SK-N-SH treated with all-trans-retinoic acid at 6 μM for 48 hours (cell line): ENCODE measurements around the gene PPCS.

ENCODE experiments used
- ATAC-seq: fragments of 200-7000 bp; cut with Tn5 transposase; 3 replicates; pipeline ENCODE4 v1.9.1; 2020; ENCODE audit warnings: mild to moderate bottlenecking, moderate library complexity
- ARNTL ChIP-seq: fragments of 450-650 bp; formaldehyde crosslinking; IDR thresholded peaks from 2 replicates; pipeline ENCODE4 v1.5.0; 2020; ENCODE audit warnings: low read depth, mild to moderate bottlenecking, moderate library complexity, borderline replicate concordance
- BACH2 ChIP-seq: fragments of 250-450 bp; sonication (Bioruptor Pico); IDR thresholded peaks from 2 replicates; pipeline ENCODE4 v1.9.0; 2021; ENCODE audit warnings: mild to moderate bottlenecking, borderline replicate concordance
- CSDC2 ChIP-seq: fragments of 250-450 bp; sonication (Bioruptor Pico); IDR thresholded peaks from 2 replicates; pipeline ENCODE4 v1.5.0; 2020; ENCODE audit warnings: mild to moderate bottlenecking, moderate library complexity
- ESRRG ChIP-seq: fragments of 250-450 bp; sonication (Bioruptor Pico); IDR thresholded peaks from 2 replicates; pipeline ENCODE4 v1.6.1; 2021; ENCODE audit warnings: mild to moderate bottlenecking
- GLIS3 ChIP-seq: fragments of 250-450 bp; sonication (Bioruptor Pico); IDR thresholded peaks from 2 replicates; pipeline ENCODE4 v1.5.0; 2020; ENCODE audit warnings: mild to moderate bottlenecking, moderate library complexity
- OSR1 ChIP-seq: fragments of 250-450 bp; sonication (Bioruptor Pico); IDR thresholded peaks from 2 replicates; pipeline ENCODE4 v1.8.0; 2022; ENCODE audit warnings: moderate library complexity, mild to moderate bottlenecking, inconsistent platforms
- POU6F1 ChIP-seq: fragments of 250-450 bp; sonication (Bioruptor Pico); IDR thresholded peaks from 2 replicates; pipeline ENCODE4 v1.8.0; 2021; ENCODE audit warnings: low read depth, mild to moderate bottlenecking, moderate library complexity, borderline replicate concordance
- RARB ChIP-seq: fragments of 250-450 bp; sonication (Bioruptor Pico); IDR thresholded peaks from 2 replicates; pipeline ENCODE4 v1.8.0; 2021; ENCODE audit warnings: mild to moderate bottlenecking, moderate library complexity
- SNAI2 ChIP-seq: fragments of 250-450 bp; sonication (Bioruptor Pico); IDR thresholded peaks from 2 replicates; pipeline ENCODE4 v1.5.0; 2020; ENCODE audit warnings: mild to moderate bottlenecking, moderate library complexity
- TCF4 ChIP-seq: fragments of 250-450 bp; sonication (Bioruptor Pico); IDR thresholded peaks from 2 replicates; pipeline ENCODE4 v1.8.0; 2021; ENCODE audit warnings: mild to moderate bottlenecking, moderate library complexity, borderline replicate concordance
- TOX ChIP-seq: fragments of 250-450 bp; sonication (Bioruptor Pico); IDR thresholded peaks from 2 replicates; pipeline ENCODE4 v1.8.0; 2021; ENCODE audit warnings: mild to moderate bottlenecking, moderate library complexity, borderline replicate concordance
- TSHZ2 ChIP-seq: fragments of 250-450 bp; sonication (Bioruptor Pico); IDR thresholded peaks from 2 replicates; pipeline ENCODE4 v1.5.0; 2020; ENCODE audit warnings: mild to moderate bottlenecking, moderate library complexity
- ZC3H10 ChIP-seq: fragments of 250-450 bp; sonication (Bioruptor Pico); IDR thresholded peaks from 2 replicates; pipeline ENCODE4 v1.5.1; 2021; ENCODE audit warnings: mild to moderate bottlenecking, moderate library complexity
- ZFP3 ChIP-seq: fragments of 250-450 bp; sonication (Bioruptor Pico); IDR thresholded peaks from 2 replicates; pipeline ENCODE4 v1.5.0; 2020; ENCODE audit warnings: mild to moderate bottlenecking, moderate library complexity
- ZFP30 ChIP-seq: fragments of 450-650 bp; formaldehyde crosslinking; IDR thresholded peaks from 2 replicates; pipeline ENCODE4 v1.5.0; 2022; ENCODE audit warnings: mild to moderate bottlenecking, moderate library complexity
- ZNF565 ChIP-seq: fragments of 450-650 bp; formaldehyde crosslinking; conservative IDR thresholded peaks from 2 replicates; pipeline ENCODE4 v1.5.0; 2020; ENCODE audit warnings: low read depth, mild to moderate bottlenecking, moderate library complexity
- ZNF70 ChIP-seq: fragments of 450-650 bp; formaldehyde crosslinking; IDR thresholded peaks from 2 replicates; pipeline ENCODE4 v1.5.0; 2020; ENCODE audit warnings: mild to moderate bottlenecking, moderate library complexity
- ZNF8 ChIP-seq: fragments of 450-650 bp; formaldehyde crosslinking; IDR thresholded peaks from 2 replicates; pipeline ENCODE4 v1.5.0; 2020; ENCODE audit warnings: mild to moderate bottlenecking, moderate library complexity
- TF ChIP-seq, protein P1 (sequence below): fragments of 250-450 bp; sonication (Bioruptor Pico); IDR thresholded peaks from 2 replicates; pipeline ENCODE4 v1.5.1; 2021; ENCODE audit warnings: mild to moderate bottlenecking, moderate library complexity
- TF ChIP-seq, protein P2 (sequence below): fragments of 250-450 bp; sonication (Bioruptor Pico); IDR thresholded peaks from 2 replicates; pipeline ENCODE4 v1.8.0; 2020; ENCODE audit warnings: mild to moderate bottlenecking, moderate library complexity, borderline replicate concordance
- TF ChIP-seq, protein P3 (sequence below): fragments of 250-450 bp; sonication (Bioruptor Pico); IDR thresholded peaks from 2 replicates; pipeline ENCODE4 v1.5.1; 2020; ENCODE audit warnings: low read depth, mild to moderate bottlenecking, moderate library complexity

Gene PPCS

DNA sequence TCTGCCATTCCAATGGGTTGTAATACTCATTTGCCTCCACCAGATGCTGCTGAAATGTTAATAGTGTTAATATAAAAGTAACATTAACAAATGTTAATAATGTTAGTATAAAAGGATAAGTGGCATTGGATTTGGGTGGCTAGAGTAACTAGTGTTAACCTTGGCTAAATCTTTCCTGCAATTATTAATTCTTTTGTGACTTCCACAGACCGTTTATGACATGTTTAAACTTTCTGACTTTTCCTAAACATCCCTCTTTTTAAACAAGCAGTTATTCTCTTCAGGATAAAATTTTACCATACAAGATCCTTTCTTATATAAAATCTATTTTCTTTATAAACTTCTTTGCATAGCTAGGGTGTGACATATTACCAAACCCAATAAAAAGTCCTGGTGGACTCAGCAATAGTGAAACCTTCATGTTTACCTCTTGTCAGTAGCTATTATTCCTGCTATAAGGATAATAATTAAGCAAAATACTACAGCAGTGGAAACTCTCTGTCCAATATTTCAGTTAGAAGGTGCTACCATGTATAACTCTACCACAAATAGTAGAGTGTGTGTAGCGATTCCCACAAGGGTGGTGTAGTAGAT, 48.3 kb downstream of the PPCS start:
- no peak for ATAC-seq
- TF ChIP-seq POU6F1 (CRISPR knock-in tag) (no peak), ARNTL (no peak), OSR1 (no peak), SNAI2 (CRISPR knock-in tag) (no peak), ZNF8 (CRISPR knock-in tag) (no peak), ZC3H10 (CRISPR knock-in tag) (no peak)
- TF ChIP-seq, protein P1, sequence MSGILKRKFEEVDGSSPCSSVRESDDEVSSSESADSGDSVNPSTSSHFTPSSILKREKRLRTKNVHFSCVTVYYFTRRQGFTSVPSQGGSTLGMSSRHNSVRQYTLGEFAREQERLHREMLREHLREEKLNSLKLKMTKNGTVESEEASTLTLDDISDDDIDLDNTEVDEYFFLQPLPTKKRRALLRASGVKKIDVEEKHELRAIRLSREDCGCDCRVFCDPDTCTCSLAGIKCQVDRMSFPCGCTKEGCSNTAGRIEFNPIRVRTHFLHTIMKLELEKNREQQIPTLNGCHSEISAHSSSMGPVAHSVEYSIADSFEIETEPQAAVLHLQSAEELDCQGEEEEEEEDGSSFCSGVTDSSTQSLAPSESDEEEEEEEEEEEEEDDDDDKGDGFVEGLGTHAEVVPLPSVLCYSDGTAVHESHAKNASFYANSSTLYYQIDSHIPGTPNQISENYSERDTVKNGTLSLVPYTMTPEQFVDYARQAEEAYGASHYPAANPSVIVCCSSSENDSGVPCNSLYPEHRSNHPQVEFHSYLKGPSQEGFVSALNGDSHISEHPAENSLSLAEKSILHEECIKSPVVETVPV (CRISPR knock-in tag), result no peak

DNA sequence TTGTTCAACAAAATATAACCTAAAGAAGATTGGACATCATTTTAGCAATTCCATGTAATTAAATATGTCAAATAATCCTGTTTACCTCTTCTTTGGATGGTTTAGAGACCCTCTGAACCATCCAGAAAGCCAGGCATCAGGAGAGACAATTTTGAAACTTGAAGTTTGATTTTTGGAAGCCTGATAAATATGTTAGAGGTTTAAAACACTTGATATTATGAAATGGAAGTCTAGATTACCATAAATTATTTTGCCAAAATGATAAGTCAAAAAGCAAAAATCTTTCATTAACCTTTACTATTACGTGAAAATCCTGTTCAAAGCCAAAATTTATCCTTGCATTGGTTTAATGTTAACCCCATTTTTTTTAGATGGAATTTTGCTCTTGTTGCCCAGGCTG, 50.2 kb downstream of the PPCS start:
- TF ChIP-seq, protein P2, sequence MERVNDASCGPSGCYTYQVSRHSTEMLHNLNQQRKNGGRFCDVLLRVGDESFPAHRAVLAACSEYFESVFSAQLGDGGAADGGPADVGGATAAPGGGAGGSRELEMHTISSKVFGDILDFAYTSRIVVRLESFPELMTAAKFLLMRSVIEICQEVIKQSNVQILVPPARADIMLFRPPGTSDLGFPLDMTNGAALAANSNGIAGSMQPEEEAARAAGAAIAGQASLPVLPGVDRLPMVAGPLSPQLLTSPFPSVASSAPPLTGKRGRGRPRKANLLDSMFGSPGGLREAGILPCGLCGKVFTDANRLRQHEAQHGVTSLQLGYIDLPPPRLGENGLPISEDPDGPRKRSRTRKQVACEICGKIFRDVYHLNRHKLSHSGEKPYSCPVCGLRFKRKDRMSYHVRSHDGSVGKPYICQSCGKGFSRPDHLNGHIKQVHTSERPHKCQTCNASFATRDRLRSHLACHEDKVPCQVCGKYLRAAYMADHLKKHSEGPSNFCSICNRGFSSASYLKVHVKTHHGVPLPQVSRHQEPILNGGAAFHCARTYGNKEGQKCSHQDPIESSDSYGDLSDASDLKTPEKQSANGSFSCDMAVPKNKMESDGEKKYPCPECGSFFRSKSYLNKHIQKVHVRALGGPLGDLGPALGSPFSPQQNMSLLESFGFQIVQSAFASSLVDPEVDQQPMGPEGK (CRISPR knock-in tag), result no peak
- TF ChIP-seq BACH2 (CRISPR knock-in tag), result no peak
- TF ChIP-seq TSHZ2, result no peak
- TF ChIP-seq, protein P3, sequence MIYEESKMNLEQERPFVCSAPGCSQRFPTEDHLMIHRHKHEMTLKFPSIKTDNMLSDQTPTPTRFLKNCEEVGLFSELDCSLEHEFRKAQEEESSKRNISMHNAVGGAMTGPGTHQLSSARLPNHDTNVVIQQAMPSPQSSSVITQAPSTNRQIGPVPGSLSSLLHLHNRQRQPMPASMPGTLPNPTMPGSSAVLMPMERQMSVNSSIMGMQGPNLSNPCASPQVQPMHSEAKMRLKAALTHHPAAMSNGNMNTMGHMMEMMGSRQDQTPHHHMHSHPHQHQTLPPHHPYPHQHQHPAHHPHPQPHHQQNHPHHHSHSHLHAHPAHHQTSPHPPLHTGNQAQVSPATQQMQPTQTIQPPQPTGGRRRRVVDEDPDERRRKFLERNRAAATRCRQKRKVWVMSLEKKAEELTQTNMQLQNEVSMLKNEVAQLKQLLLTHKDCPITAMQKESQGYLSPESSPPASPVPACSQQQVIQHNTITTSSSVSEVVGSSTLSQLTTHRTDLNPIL, result no peak
- TF ChIP-seq SNAI2 (CRISPR knock-in tag), result no peak
- TF ChIP-seq TOX (CRISPR knock-in tag), result no peak
- no peak for TF ChIP-seq ZFP3
- TF ChIP-seq, protein P1 (CRISPR knock-in tag), result no peak
- TF ChIP-seq ZFP30 (CRISPR knock-in tag), result no peak
- no peak for TF ChIP-seq TCF4 (CRISPR knock-in tag)
- no peak for TF ChIP-seq ZC3H10 (CRISPR knock-in tag)
- no peak for TF ChIP-seq ZNF565 (CRISPR knock-in tag)
- TF ChIP-seq ZNF70 (CRISPR knock-in tag), result no peak
- TF ChIP-seq RARB (CRISPR knock-in tag), result no peak
- TF ChIP-seq GLIS3 (CRISPR knock-in tag), result no peak
- no peak for TF ChIP-seq CSDC2 (CRISPR knock-in tag)
- no peak for TF ChIP-seq ARNTL
- no peak for TF ChIP-seq ZNF8 (CRISPR knock-in tag)
- TF ChIP-seq ESRRG, result no peak
- TF ChIP-seq, all 23 proteins: peak for 0
- ATAC-seq, result no peak
